WTC11 (cell line): ENCODE data around the gene TEX19. TPM values are rescaled to one million over a fixed set of nuclear protein-coding genes. Genes with fewer than 3 reads are reported as not detected.

Source experiments
- ATAC-seq: fragments of 200-7000 bp; cut with Tn5 transposase; 2 replicates; pipeline ENCODE4 v1.10.0; 2021; ENCODE audit warnings: mild to moderate bottlenecking, moderate library complexity
- CTCF ChIA-PET: fragments of 300-600 bp; sonication (Branson Sonifier 250); formaldehyde crosslinking; loops from one replicate; lab custom pipeline; 2021; ENCODE audit warnings: antibody characterized with exemption; lab: Charles Lee
- POLR2A ChIA-PET: fragments of 350-600 bp; sonication (Branson Sonifier 250); formaldehyde crosslinking; loops from one replicate; lab custom pipeline; 2021; ENCODE audit warnings: antibody characterized with exemption; lab: Charles Lee
- DNase-seq: peaks from one replicate; pipeline ENCODE4 v3.0.0; 2021; ENCODE audit warnings: low spot score
- H3K27ac Mint-ChIP-seq: 2 replicates; pipeline ENCODE4 v1.8.0; 2021; ENCODE audit warnings: mixed read lengths
- H3K27me3 Mint-ChIP-seq: 2 replicates; pipeline ENCODE4 v1.8.0; 2021; ENCODE audit warnings: low read depth, mild to moderate bottlenecking, moderate library complexity, mixed read lengths
- H3K36me3 Mint-ChIP-seq: 2 replicates; pipeline ENCODE4 v1.8.0; 2021; ENCODE audit warnings: mixed read lengths
- H3K4me1 Mint-ChIP-seq: 2 replicates; pipeline ENCODE4 v1.8.0; 2022; ENCODE audit warnings: mixed read lengths
- H3K4me3 Mint-ChIP-seq: 2 replicates; pipeline ENCODE4 v1.8.0; 2021; ENCODE audit warnings: mild to moderate bottlenecking, moderate library complexity, mixed read lengths
- H3K9me3 Mint-ChIP-seq: 2 replicates; pipeline ENCODE4 v1.8.0; 2021; ENCODE audit warnings: mixed read lengths
- ETV6 ChIP-seq: sonication (generic); formaldehyde crosslinking; IDR thresholded peaks from 2 replicates; pipeline ENCODE4 v1.8.1; 2022; ENCODE audit warnings: mild to moderate bottlenecking, missing genetic modification reagents
- FOXK1 ChIP-seq: sonication (generic); formaldehyde crosslinking; IDR thresholded peaks from 2 replicates; pipeline ENCODE4 v1.8.0; 2022; ENCODE audit warnings: mild to moderate bottlenecking, moderate library complexity, missing genetic modification reagents
- GABPB1 ChIP-seq: sonication (generic); formaldehyde crosslinking; IDR thresholded peaks from 2 replicates; pipeline ENCODE4 v1.8.1; 2023; ENCODE audit warnings: mild to moderate bottlenecking, missing genetic modification reagents
- GTF2I ChIP-seq: fragments of 250-450 bp; sonication (Bioruptor Pico); conservative IDR thresholded peaks from 2 replicates; pipeline ENCODE4 v1.4.0; 2021; ENCODE audit warnings: mild to moderate bottlenecking
- HMGA2 ChIP-seq: fragments of 250-450 bp; sonication (Bioruptor Pico); IDR thresholded peaks from 2 replicates; pipeline ENCODE4 v1.4.0; 2021; ENCODE audit warnings: mild to moderate bottlenecking, moderate library complexity
- HMGXB4 ChIP-seq: sonication (generic); formaldehyde crosslinking; IDR thresholded peaks from 2 replicates; pipeline ENCODE4 v1.8.1; 2023; ENCODE audit warnings: mild to moderate bottlenecking, moderate library complexity, missing genetic modification reagents
- IRF2 ChIP-seq: sonication (generic); formaldehyde crosslinking; IDR thresholded peaks from 2 replicates; pipeline ENCODE4 v1.8.0; 2022; ENCODE audit warnings: low read depth, missing genetic modification reagents, borderline replicate concordance
- MLX ChIP-seq: sonication (generic); formaldehyde crosslinking; IDR thresholded peaks from 2 replicates; pipeline ENCODE4 v1.8.1; 2023; ENCODE audit warnings: mild to moderate bottlenecking, missing genetic modification reagents, moderate library complexity
- TP53 ChIP-seq: sonication (generic); formaldehyde crosslinking; IDR thresholded peaks from 2 replicates; pipeline ENCODE4 v1.8.1; 2023; ENCODE audit warnings: mild to moderate bottlenecking, missing genetic modification reagents
- USF1 ChIP-seq: sonication (generic); formaldehyde crosslinking; IDR thresholded peaks from 2 replicates; pipeline ENCODE4 v1.8.0; 2022; ENCODE audit warnings: mild to moderate bottlenecking, missing genetic modification reagents
- ZNF121 ChIP-seq: sonication (generic); formaldehyde crosslinking; IDR thresholded peaks from 2 replicates; pipeline ENCODE4 v1.8.0; 2023; ENCODE audit warnings: missing genetic modification reagents
- ZNF317 ChIP-seq: sonication (generic); formaldehyde crosslinking; IDR thresholded peaks from 2 replicates; pipeline ENCODE4 v1.8.1; 2023; ENCODE audit warnings: low read depth, mild to moderate bottlenecking, moderate library complexity, missing genetic modification reagents, borderline replicate concordance
- ZNF416 ChIP-seq: fragments of 250-450 bp; sonication (Bioruptor Pico); IDR thresholded peaks from 2 replicates; pipeline ENCODE4 v1.9.0; 2021; ENCODE audit warnings: mild to moderate bottlenecking, inconsistent platforms
- total RNA-seq: library from RNA; stranded (reverse); gene quantifications from 3 replicates; pipeline ENCODE4 v1.2.3, GENCODE V29; 2021
- TF ChIP-seq, protein P1 (sequence below): sonication (generic); formaldehyde crosslinking; IDR thresholded peaks from 2 replicates; pipeline ENCODE4 v1.8.1; 2022; ENCODE audit warnings: low read depth, missing genetic modification reagents, borderline replicate concordance
- TF ChIP-seq, protein P2 (sequence below): sonication (generic); formaldehyde crosslinking; IDR thresholded peaks from 2 replicates; pipeline ENCODE4 v1.8.1; 2022; ENCODE audit warnings: mild to moderate bottlenecking, missing genetic modification reagents, moderate library complexity, borderline replicate concordance
- TF ChIP-seq, protein P3 (sequence below): sonication (generic); formaldehyde crosslinking; IDR thresholded peaks from 2 replicates; pipeline ENCODE4 v1.8.1; 2023; ENCODE audit warnings: mild to moderate bottlenecking, missing genetic modification reagents, moderate library complexity

The TEX19 gene
- total RNA-seq, 1 experiment from 2014 or later: 1.4 TPM

DNA sequence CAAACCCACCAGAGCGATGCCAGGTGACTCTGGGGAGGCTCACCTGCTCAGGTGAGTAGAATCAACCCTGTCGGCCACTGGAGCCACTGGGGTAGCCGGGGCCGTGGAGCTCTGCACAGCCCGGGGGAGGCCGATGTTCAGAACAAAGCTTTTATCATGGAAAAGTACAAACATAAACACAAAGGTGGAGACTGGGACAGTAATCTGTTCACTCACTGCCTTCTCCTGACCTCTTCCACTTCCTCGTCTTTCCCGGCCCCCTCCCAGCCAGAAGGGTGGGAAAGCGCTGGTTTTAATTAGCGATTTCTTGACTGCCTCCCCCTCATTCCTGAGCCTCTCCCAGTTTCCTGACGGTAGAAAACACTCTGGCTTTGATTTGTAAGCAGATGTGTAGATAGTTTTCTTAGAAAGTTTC lies 9.8 kb upstream of the TEX19 start:
- H3K4me3 Mint-ChIP-seq: no peak overlapping the region
- ATAC-seq: no peak
- ChIA-PET CTCF (interaction anchor here (1.0 to 1.2 kb wide), 2 partner anchors 49 to 75 kb away, joined by 3 to 4 read pairs; no protein-coding TSS in a partner anchor), POLR2A (no interaction called here)
- H3K36me3 Mint-ChIP-seq: no peaks in the 10 kb centered on the region
- no peaks in the 10 kb centered on the region for H3K9me3 Mint-ChIP-seq
- TF ChIP-seq, protein P1, sequence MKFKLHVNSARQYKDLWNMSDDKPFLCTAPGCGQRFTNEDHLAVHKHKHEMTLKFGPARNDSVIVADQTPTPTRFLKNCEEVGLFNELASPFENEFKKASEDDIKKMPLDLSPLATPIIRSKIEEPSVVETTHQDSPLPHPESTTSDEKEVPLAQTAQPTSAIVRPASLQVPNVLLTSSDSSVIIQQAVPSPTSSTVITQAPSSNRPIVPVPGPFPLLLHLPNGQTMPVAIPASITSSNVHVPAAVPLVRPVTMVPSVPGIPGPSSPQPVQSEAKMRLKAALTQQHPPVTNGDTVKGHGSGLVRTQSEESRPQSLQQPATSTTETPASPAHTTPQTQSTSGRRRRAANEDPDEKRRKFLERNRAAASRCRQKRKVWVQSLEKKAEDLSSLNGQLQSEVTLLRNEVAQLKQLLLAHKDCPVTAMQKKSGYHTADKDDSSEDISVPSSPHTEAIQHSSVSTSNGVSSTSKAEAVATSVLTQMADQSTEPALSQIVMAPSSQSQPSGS: no peak
- TF ChIP-seq GTF2I (CRISPR knock-in tag) (no peak), ZNF317 (CRISPR knock-in tag) (no peak), HMGXB4 (no peak), TP53 (no peak), ZNF121 (CRISPR knock-in tag) (no peak), ZNF416 (CRISPR knock-in tag) (no peak), GABPB1 (no peak)
- TF ChIP-seq, protein P2, sequence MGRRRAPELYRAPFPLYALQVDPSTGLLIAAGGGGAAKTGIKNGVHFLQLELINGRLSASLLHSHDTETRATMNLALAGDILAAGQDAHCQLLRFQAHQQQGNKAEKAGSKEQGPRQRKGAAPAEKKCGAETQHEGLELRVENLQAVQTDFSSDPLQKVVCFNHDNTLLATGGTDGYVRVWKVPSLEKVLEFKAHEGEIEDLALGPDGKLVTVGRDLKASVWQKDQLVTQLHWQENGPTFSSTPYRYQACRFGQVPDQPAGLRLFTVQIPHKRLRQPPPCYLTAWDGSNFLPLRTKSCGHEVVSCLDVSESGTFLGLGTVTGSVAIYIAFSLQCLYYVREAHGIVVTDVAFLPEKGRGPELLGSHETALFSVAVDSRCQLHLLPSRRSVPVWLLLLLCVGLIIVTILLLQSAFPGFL (CRISPR knock-in tag): no peak
- H3K27me3 Mint-ChIP-seq: no peaks in the 10 kb centered on the region
- no peak overlapping the region for H3K27ac Mint-ChIP-seq
- H3K4me1 Mint-ChIP-seq: no peaks in the 10 kb centered on the region
- no peak for DNase-seq

DNA sequence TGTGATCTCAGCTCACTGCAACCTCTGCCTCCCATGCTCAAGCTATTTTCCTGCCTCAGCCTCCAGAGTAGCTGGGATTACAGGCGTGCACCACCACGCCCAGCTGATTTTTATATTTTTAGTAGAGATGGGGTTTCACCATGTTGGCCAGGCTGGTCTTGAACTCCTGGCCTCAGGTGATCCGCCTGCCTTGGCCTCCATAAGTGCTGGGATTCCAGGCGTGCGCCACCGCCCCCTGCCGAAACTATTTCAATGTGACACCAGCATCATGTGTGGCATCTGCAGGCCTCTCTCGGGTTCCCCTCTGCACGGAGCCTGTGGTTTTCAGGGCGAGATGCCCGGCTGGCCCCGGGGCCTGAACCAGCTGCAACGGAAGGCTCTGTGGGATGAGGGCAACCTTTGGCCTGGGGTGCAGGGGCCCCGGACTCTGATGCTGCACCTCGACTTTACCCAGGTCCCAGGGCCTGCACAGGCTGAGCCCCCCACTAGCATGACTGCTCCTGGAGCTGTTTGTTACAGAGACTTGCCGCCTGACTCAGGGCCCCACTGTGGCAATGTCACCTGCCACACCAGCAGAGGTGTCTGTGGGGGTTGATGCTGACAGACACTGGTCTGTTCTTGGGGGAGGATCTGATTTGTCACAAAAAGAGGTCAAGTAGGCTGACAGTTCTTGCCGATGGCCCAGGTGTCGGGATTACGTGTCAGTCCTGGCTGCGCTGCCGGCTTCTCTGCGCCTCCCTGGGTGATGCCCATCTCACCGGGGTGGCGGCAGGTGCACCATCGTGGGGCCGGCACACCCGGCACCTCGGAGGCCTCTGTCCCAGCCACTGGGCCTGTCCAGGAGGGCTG lies 8.6 kb upstream of the TEX19 start:
- CTCF ChIA-PET: interaction anchor here (1.0 to 1.8 kb wide), 8 partner anchors 20 to 74 kb away, joined by 3 to 5 read pairs (median 4); partner anchors contain the start of gene UTS2R
- no peaks in the 10 kb centered on the region for H3K9me3 Mint-ChIP-seq
- ATAC-seq (no peak), DNase-seq (peak; percentile 56)
- no peak overlapping the region for H3K27ac Mint-ChIP-seq
- H3K4me1 Mint-ChIP-seq: no peaks in the 10 kb centered on the region
- no peaks in the 10 kb centered on the region for H3K36me3 Mint-ChIP-seq
- TF ChIP-seq HMGA2 (CRISPR knock-in tag) (no peak), ETV6 (no peak), MLX (CRISPR knock-in tag) (no peak), FOXK1 (no peak), USF1 (CRISPR knock-in tag) (no peak), IRF2 (CRISPR knock-in tag) (no peak), ZNF317 (CRISPR knock-in tag) (no peak)
- TF ChIP-seq, protein P3, sequence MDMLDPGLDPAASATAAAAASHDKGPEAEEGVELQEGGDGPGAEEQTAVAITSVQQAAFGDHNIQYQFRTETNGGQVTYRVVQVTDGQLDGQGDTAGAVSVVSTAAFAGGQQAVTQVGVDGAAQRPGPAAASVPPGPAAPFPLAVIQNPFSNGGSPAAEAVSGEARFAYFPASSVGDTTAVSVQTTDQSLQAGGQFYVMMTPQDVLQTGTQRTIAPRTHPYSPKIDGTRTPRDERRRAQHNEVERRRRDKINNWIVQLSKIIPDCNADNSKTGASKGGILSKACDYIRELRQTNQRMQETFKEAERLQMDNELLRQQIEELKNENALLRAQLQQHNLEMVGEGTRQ: no peak
- TF ChIP-seq, all 79 proteins: peak for 0
- no peaks in the 10 kb centered on the region; the same call in 1 of the 2 replicates for H3K27me3 Mint-ChIP-seq
- no peak overlapping the region for H3K4me3 Mint-ChIP-seq
- POLR2A ChIA-PET: no interaction called here
